Activated T-cell treated with anti-CD3 and anti-CD28 coated beads, Interleukin-2, amount 50 U/mL, for 72 hours (primary cell): Measurements from ENCODE around the gene FAM131A. TPM values are rescaled to one million over a fixed set of nuclear protein-coding genes. Genes with fewer than 3 reads are reported as not detected.
A peak's percentile ranks its signal among the peaks of the same experiment; 100 is the strongest.

Experiments
- ATAC-seq, 2 donors: fragments of 150-1000 bp; cut with Tn5 transposase; replicated peaks in 1 of 2; 2 replicates each; pipeline ENCODE4 v1.10.0; 2021; ENCODE audit warnings: moderate library complexity in 2 of 2, mild to moderate bottlenecking in 1 of 2
- DNase-seq, 2 donors: peaks; one replicate each; pipeline ENCODE4 v3.0.0; 2021 to 2022; ENCODE audit warnings: mixed read lengths in 1 of 2
- H3K27ac Mint-ChIP-seq: one replicate; pipeline ENCODE4 v1.8.0; 2022; ENCODE audit warnings: mild to moderate bottlenecking, moderate library complexity, mixed read lengths
- H3K27me3 Mint-ChIP-seq: one replicate; pipeline ENCODE4 v1.8.0; 2022; ENCODE audit warnings: low read depth, mixed read lengths
- H3K36me3 Mint-ChIP-seq, 2 donors: one replicate each; pipeline ENCODE4 v1.8.0; 2022; ENCODE audit warnings: mixed read lengths in 2 of 2, mild to moderate bottlenecking in 1 of 2; ENCODE audit not compliant: insufficient read depth in 2 of 2
- H3K4me1 Mint-ChIP-seq: one replicate; pipeline ENCODE4 v1.8.0; 2022; ENCODE audit warnings: low read depth, mixed read lengths
- H3K4me3 Mint-ChIP-seq, 2 donors: one replicate each; pipeline ENCODE4 v1.8.0; 2022; ENCODE audit warnings: mild to moderate bottlenecking in 2 of 2, mixed read lengths in 2 of 2, moderate library complexity in 2 of 2
- H3K9me3 Mint-ChIP-seq, 2 donors: one replicate each; pipeline ENCODE4 v1.8.0; 2022; ENCODE audit warnings: mixed read lengths in 2 of 2
- total RNA-seq, 2 donors: library from RNA; stranded (reverse); gene quantifications; one replicate each; pipeline ENCODE4 v1.2.3, GENCODE V29; 2022

The FAM131A gene
- total RNA-seq, 2 donors from 2014 or later = 6.6 to 7.6 TPM

DNA sequence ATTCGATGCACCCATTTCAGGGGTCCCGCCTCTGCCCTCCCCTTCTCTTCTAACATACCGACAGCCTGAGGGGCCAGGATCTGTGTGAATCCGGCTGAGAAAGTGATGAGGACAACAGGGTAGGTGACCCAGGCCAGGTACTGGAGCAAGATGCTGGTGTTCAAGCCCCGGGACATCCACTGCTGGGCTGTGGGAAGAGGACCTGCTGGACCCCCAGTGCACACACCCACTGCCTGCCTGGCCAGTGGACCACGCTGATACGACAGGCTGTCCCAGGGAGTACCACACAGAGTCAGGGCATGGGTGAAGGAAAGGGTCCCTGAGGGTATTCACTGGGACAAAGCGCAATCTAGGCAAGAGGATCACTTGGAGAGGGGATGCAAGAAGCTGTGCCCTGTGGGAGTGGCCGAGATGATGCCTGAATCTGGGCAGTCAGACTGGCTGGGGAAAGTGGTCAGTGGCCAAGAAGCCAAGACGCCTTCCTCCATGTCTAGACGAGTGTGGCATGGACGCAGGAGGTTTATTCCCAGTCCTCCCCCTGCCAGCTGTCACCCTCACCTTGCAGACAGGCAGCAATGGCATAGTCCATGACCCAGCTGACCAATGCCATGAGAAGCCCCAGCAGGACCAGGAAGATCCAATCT is 20.8 kb downstream of the FAM131A start:
- Mint-ChIP-seq H3K4me3 (no peak overlapping the region), H3K4me1 (peaks cover 14% of the 10 kb centered on the region), H3K27ac (no peak overlapping the region), H3K36me3 (peaks cover 0 to 2% of the 10 kb centered on the region in 2 donors), H3K9me3 (no peaks in the 10 kb centered on the region), H3K27me3 (no peaks in the 10 kb centered on the region)
- ATAC-seq (no peak), DNase-seq (no peak)

DNA sequence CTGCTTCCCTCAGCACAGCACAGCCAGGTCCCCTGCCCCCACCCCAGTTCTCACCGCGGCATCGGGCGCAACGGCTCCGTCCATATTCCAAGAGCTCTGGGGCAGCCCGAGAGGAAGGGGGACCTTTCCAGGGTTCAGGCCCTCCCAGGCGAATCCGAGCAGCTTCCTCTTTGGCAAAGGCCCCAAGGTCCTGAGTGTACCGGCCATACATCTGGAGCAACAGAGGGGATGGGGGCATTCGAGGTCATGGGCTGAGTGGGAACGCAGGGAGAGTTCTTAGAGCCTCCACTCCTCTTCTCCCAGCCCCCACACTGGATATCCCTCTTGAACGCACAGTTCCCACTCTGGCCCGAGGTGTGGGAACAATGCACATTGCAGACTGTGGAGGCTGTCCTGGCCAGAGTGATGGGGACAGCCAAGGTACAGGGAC is 21.5 kb downstream of the FAM131A start:
- DNase-seq = no peak
- H3K4me3 Mint-ChIP-seq = peak overlapping the region in 1 of 2 donors; percentile 20
- H3K9me3 Mint-ChIP-seq = no peaks in the 10 kb centered on the region
- ATAC-seq = no peak
- H3K27me3 Mint-ChIP-seq = no peaks in the 10 kb centered on the region
- H3K4me1 Mint-ChIP-seq = peaks cover 14% of the 10 kb centered on the region
- peaks cover 2% of the 10 kb centered on the region in 2 donors for H3K36me3 Mint-ChIP-seq
- no peak overlapping the region for H3K27ac Mint-ChIP-seq

DNA sequence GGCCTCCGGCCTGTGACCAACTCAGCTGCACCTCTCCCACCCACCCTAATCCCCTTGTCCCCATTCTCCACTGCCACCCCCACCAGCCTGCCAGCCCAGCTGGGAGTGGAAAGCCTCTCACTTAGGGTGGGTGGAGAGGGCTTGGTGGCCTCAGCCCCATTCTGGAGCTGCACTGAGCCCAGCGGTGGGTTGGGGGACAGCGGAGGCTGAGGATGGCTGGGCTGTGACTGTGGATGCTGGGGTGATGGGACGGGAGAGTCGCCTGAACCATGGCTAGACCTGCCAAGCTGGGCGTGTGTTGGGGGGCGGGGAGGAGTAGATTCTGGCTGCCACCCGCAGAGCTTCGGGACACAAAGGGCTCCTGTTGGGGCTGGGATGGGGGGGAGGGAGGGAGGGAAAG is 22.2 kb downstream of the FAM131A start:
- Mint-ChIP-seq H3K27me3 (no peaks in the 10 kb centered on the region), H3K27ac (no peak overlapping the region), H3K4me3 (peak overlapping the region in 1 of 2 donors; percentile 56), H3K9me3 (no peaks in the 10 kb centered on the region), H3K36me3 (peaks cover 2% of the 10 kb centered on the region in 2 donors), H3K4me1 (peaks cover 19% of the 10 kb centered on the region)
- ATAC-seq = no peak
- no peak for DNase-seq

DNA sequence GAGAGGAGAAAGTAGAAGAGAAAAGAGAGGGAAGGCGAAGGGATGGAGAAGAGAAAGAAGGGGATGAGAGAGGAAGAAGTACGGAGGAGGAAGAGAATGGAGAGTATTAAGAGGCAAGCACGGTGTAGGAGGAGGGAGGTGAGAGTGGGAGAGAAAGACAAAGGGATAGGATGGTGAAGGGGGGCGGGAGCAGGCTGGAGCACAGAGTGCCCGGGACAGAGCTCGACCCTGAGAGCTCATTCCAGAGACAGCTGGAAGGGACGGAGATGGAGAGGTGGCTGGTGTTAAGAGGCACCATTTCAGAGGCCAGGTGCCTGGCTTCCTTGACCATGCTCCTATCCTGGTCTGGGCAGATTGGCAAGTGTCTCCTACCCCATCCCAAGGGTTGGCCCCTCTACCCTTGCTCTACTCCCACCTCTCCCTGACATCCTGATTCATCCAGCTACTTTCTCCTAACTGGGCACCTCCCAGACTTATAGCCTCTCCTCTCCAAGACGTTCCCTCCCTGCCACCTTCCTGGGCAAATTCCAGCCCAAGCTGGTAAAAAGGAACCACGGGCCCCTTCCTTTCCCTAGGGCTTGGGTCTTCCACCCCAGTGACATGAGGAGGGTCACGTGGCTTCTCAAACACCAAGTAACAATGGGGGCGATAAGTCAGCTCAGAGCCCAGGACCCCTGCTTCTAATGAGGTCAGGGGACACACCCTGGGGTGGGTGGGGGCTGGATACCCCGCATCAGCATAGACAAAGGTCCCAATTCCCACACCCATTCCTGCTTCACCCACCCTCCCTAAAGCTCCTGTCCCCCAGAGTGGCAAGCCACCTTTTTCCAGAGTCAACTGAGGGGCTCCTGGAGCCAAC is 22.9 kb downstream of the FAM131A start:
- H3K27me3 Mint-ChIP-seq = no peaks in the 10 kb centered on the region
- H3K9me3 Mint-ChIP-seq = no peaks in the 10 kb centered on the region
- DNase-seq = no peak
- H3K4me3 Mint-ChIP-seq = peak overlapping the region; percentile 74 to 90
- no peak for ATAC-seq
- H3K36me3 Mint-ChIP-seq = peaks cover 7% of the 10 kb centered on the region in 2 donors
- H3K27ac Mint-ChIP-seq = no peak overlapping the region
- peaks cover 26% of the 10 kb centered on the region for H3K4me1 Mint-ChIP-seq

DNA sequence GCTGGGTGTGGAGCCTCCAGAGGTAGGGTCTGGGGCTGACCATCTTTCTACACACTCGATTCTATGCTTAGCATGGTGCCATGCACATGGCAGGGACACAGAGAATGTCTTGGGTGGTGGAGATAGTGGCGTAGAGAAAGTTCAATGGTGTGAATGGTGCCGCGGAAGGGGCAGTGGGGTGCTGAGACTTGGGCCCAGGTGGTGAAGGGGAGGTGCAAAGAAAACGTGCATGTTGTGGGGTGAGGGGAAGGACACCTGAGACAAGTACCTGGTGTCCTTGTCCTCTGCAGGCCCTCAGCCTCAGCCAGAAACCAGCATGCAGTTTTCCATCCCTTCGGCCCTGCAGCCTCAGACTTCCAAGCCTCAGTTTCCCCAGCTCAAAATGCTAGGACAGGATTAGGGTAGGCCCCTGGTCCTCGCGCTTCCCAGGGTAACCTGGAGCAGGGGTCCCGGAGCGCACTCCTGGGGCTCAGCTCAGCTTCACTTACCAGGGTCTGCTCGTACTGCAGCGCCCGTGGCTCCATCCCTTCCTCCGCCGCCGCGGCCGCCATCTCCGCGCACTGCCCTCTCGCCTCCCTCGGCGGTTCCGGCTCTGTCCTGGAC is 23.6 kb downstream of the FAM131A start:
- H3K27me3 Mint-ChIP-seq = no peaks in the 10 kb centered on the region
- H3K4me1 Mint-ChIP-seq = peaks cover 28% of the 10 kb centered on the region
- H3K4me3 Mint-ChIP-seq = peak overlapping the region; percentile 74 to 90
- no peaks in the 10 kb centered on the region for H3K9me3 Mint-ChIP-seq
- H3K27ac Mint-ChIP-seq = no peak overlapping the region
- ATAC-seq = no peak
- no peak for DNase-seq
- peaks cover 9% of the 10 kb centered on the region in 2 donors for H3K36me3 Mint-ChIP-seq

DNA sequence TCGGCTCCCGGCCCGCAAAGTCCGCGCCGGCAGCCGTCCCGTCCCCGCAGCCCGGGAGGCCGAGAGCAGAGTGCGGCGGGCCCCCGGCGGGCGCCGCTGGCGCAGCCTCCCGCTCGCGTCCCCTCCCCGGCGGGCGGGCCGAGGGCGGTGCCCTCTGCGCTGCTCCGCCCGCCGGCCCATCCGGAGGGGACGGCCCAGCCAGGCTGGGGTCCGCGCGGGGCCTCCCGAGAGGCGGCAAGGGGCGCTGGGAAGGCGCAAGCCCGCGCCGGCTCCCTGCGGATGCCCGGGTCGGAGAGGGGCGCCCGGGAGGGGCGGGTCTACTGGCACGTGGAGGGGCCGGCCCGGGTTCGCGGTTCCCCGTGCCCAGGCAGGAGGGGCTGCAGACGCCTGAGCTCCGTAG is 24.1 kb downstream of the FAM131A start, which contains the start of the genes CLCN2 and POLR2H:
Gene CLCN2 (minus strand): TSS at position 74 of the 400 bp plus-strand sequence. CDS start 126 bp downstream, outside the sequence.
Gene POLR2H (plus strand): TSS at position 179 of the 400 bp plus-strand sequence. CDS start 1,783 bp downstream, outside the sequence.
- H3K4me1 Mint-ChIP-seq = peaks cover 33% of the 10 kb centered on the region
- H3K9me3 Mint-ChIP-seq = no peaks in the 10 kb centered on the region
- H3K27ac Mint-ChIP-seq = peak within 1 kb of the TSS; percentile 14
- H3K36me3 Mint-ChIP-seq = peaks cover 9 to 10% of the 10 kb centered on the region in 2 donors
- DNase-seq (peak; percentile 64 to 65), ATAC-seq (peak; percentile 51 to 54)
- no peaks in the 10 kb centered on the region for H3K27me3 Mint-ChIP-seq
- peak within 1 kb of the TSS; percentile 77 to 91 for H3K4me3 Mint-ChIP-seq

DNA sequence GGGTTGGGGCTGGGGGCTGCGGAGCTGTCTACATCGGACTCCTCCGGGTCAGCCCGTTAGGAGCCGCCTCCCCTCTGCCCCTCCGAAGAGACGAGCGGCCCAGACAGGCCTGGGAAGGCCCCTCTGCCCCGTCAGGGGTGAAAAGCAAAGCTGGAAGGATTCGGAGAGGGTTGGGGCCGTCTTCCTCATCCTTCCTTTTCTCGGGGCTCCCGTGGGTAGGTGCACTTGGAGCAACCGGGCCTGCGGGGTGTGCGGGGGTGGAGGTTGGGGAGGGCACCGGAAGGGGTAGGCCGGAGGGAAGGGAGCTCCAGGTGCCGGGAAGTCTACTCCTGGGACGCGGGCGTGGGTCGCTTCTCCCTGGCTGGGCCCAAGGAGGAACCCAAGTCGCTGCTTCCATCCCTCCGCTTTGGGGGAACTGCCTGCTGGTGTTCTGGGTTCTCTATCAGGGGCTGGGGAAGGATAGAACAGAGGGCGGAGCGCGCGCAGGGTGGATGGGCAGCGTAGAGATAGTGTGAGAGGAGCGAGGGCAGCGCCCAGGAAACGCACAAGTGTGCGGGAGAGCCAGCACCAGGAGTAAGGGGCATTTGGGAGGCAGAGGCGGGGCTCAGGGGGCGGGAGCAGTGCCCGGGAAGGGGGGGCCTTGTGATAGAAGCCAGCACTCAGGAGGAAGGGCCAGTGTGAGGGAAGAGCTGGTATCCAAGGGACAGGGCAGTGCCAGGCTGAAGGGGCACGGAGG is 24.7 kb downstream of the FAM131A start:
- no peaks in the 10 kb centered on the region for H3K9me3 Mint-ChIP-seq
- DNase-seq = peak; percentile 50 to 65
- peak; percentile 25 to 27 for ATAC-seq
- peak overlapping the region; percentile 77 to 91 for H3K4me3 Mint-ChIP-seq
- peaks cover 9 to 15% of the 10 kb centered on the region in 2 donors for H3K36me3 Mint-ChIP-seq
- no peaks in the 10 kb centered on the region for H3K27me3 Mint-ChIP-seq
- H3K4me1 Mint-ChIP-seq = peaks cover 39% of the 10 kb centered on the region
- H3K27ac Mint-ChIP-seq = peak overlapping the region; percentile 14

DNA sequence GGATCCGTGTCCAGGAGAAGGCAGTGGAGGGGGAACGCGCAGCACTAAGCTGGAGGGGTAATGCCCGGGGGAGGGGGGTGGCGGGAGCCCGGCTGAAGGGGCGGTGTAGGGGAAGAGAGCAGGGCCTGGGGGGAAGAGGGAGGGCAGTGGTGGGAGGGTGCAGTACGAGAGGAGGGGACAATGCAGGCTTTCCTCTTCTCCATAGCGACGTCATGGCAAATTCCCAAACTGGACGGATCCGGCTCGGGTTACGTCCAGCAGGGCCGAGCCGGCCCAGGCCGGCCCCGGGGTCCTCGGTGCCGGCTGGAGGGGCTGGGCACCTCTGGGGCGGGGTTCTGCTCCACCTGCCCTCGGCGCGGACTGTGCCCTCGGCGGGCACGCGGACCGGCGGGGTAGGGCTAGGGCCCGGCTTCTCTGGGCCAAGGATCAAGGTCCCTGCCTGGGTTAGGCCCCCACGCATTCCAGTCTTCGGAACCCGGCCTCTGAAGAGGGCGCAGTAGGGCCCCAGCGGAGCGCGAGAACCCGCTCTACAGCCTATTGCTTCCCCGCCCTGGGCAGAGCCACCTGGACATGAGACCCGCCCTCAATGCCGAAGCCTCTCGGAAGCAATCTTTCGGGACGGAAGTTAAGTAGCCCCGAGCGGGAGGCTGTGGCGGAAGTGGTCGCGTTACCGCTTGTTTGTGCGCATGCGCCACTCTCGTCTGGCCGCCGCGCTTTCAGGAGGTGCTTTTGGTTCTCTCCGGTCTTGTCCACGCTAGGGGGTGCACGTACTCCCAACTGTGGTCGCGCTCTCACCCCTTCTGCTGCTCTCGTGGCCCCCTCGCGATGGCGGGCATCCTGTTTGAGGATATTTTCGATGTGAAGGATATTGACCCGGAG is 25.5 kb downstream of the FAM131A start:
- ATAC-seq = peak; percentile 87 to 90
- Mint-ChIP-seq H3K4me3 (peak overlapping the region; percentile 77 to 91), H3K27ac (peak overlapping the region; percentile 90), H3K27me3 (no peaks in the 10 kb centered on the region), H3K36me3 (peaks cover 11 to 23% of the 10 kb centered on the region in 2 donors), H3K9me3 (no peaks in the 10 kb centered on the region), H3K4me1 (peaks cover 41% of the 10 kb centered on the region)
- peak; percentile 96 to 98 for DNase-seq

DNA sequence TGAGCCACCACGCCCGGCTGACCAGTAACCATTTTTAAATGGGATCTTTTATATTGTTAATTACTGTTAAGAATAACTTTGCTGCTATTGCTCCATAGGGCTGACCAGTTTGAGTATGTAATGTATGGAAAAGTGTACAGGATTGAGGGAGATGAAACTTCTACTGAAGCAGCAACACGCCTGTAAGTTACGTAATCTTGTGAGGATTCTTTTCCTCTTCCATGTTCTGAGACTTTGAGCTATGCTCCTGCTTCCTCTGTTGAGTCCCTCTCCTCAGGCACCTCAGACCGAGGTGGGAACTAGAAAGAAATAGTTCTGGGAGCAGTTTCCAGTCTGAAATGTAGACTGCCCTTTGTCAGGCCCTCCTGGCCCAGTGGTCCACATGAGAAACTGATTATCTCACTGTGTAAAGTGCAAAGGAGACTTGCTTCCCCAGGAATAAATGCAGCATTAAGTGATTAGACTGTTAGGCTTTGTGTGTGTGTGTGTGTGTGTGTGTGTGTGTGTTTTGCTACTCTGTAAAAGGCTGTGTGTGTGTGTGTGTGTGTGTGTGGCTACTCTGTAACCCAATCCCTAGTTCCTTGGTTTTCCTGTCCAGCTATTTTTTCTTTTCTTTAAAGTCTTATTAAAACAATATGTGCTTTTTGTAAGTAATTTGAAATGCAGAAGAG is 29.4 kb downstream of the FAM131A start:
- Mint-ChIP-seq H3K27me3 (no peaks in the 10 kb centered on the region), H3K4me1 (peaks cover 33% of the 10 kb centered on the region), H3K4me3 (no peak overlapping the region), H3K27ac (peak overlapping the region; percentile 25), H3K9me3 (no peaks in the 10 kb centered on the region), H3K36me3 (peaks cover 14 to 29% of the 10 kb centered on the region in 2 donors)
- ATAC-seq (no peak), DNase-seq (no peak)

DNA sequence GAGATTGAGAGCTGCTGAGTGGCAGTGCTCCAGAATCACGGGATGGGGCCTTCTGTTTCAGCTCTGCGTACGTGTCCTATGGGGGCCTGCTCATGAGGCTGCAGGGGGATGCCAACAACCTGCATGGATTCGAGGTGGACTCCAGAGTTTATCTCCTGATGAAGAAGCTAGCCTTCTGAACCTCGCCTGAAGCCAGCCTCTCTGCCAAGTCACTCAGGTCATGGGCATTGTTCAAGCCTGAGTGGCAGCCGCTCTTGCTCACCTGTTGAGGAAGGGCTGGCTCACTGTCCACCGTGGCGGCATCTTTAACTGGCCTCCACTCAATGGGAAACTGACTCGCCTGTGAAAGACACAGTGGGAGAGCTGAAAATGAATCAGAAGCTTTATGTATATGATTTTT is 30.7 kb downstream of the FAM131A start:
- H3K4me1 Mint-ChIP-seq = peaks cover 38% of the 10 kb centered on the region
- H3K9me3 Mint-ChIP-seq = no peaks in the 10 kb centered on the region
- H3K27me3 Mint-ChIP-seq = no peaks in the 10 kb centered on the region
- peaks cover 13 to 29% of the 10 kb centered on the region in 2 donors for H3K36me3 Mint-ChIP-seq
- peak overlapping the region; percentile 2 for H3K27ac Mint-ChIP-seq
- H3K4me3 Mint-ChIP-seq = no peak overlapping the region
- no peak for DNase-seq
- ATAC-seq = no peak

DNA sequence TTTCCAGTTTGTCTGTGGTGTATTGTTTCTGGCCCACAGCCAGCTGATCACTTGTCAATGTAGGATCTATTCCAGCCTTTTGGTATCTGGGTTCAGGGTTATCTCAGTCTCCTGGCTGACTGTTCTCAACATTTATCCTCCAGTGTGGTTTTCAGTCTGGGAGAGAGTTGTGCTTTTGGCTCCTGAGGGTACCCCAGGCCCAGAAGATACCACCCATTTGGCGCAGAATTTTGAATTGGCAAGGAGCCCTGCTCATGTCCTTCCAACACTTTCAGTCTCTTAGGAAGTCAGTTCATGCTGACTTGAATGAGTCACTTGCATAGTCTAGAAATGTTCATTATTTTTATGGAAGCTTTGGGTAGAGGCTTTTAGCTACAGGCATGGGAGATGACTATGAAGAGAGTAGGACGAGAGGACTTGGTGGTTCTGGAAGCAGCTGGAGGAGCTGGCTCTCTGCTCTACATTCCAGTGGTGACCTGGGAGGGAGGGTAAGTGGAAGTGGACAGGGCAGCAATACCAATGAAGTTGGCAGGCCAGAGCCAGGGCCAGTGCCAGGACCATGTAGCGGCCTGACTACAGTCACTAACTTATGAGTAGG is 31.3 kb downstream of the FAM131A start:
- Mint-ChIP-seq H3K36me3 (peaks cover 13 to 27% of the 10 kb centered on the region in 2 donors), H3K27ac (peak overlapping the region; percentile 7), H3K27me3 (no peaks in the 10 kb centered on the region), H3K9me3 (no peaks in the 10 kb centered on the region), H3K4me1 (peaks cover 38% of the 10 kb centered on the region), H3K4me3 (no peak overlapping the region)
- no peak for ATAC-seq
- DNase-seq = no peak
